TTC549 (cell line): ENCODE measurements around the gene IPO4.
A peak's percentile ranks its signal among the peaks of the same experiment; 100 is the strongest.

Source experiments
- FAIRE-seq: peaks from 2 replicates; lab custom pipeline; 2012; peaks lifted over from hg19 to GRCh38; lab: Jason Lieb, UNC

The IPO4 gene

GRCh38 chr14:24176599-24176998 lies 12.0 kb downstream of the IPO4 start:
- FAIRE-seq: no peak

GRCh38 chr14:24172871-24173281 lies 15.7 kb downstream of the IPO4 start:
- no peak for FAIRE-seq

DNA sequence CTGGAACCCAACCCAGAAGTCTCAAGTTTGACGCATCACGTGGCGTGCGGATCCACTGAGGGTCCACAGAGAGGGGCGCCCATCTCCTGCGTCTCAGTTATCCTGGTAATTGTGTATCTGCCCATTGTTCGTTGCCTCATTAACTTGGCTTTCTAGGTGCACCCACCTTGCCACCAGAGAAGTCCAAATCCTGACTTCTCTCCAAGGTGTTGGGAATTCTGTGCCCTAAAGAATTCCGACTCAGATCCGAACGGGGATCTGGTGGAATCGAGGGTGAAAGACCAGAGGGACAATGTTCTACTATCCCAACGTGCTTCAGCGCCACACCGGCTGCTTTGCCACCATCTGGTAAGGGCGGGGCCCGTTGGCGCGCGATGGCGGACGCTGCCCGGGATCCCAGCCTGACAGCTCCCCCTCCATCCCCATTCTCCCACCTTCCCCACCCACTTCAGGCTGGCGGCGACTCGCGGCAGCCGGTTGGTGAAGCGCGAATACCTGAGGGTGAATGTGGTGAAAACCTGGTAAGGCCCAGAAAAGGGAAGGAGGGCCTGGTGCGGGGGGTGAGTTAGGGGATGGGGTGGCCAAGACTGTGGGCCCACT lies 16.3 kb downstream of the IPO4 start:
- FAIRE-seq: no peak

- no peak for FAIRE-seq
Observed at GRCh38 chr14:24171422-24172260, 17.0 kb downstream of the IPO4 start, which contains the start of gene REC8. Gene REC8, plus strand, starts transcription at chr14:24172080. Its CDS starts 473 bp downstream, at chr14:24172553.

DNA sequence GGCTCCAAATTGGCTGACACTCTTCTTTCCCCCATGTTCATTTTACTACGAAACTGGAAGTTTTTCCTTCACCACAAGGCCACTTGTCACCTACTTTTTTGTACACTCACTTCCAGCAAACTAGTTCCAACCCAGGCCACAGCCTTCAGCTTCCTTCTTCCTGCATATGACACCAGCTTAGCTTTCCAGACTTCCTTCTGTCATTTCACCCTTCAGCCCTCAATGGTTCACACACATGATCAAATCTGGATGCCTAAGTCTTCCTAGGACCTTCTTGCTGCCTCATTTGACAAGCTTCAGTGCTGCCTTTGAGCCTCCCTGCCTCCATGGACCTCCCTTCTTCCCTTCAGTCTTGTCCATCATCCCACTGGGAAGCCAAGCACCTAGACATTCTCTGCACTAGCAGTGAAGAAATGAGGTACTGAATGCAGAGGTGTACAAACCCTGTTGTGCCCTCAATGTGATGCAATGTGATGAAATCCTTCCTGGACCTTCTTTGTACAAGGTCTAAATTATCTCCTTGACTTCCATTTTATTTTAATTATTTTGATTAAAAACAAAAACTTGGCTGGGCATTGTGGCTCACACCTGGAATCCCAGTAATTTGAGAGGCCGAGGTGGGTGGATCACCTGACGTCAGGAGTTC lies 21.0 kb downstream of the IPO4 start:
- no peak for FAIRE-seq

DNA sequence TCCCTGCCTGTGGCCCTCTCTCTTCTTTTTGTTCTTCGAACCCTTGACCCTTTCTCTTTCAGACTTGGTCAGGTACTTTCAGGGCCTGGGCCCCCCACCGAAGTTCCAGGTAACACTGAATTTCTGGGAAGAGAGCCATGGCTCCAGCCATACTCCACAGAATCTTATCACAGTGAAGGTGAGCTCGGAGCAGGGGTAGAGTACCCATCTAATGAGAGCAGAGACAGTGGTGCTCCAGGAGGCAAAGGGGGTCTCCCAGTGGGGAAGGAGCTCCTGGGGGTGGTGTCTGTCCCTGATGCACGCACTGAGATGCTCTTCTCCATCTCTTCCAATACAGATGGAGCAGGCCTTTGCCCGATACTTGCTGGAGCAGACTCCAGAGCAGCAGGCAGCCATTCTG lies 22.8 kb downstream of the IPO4 start:
- no peak for FAIRE-seq

DNA sequence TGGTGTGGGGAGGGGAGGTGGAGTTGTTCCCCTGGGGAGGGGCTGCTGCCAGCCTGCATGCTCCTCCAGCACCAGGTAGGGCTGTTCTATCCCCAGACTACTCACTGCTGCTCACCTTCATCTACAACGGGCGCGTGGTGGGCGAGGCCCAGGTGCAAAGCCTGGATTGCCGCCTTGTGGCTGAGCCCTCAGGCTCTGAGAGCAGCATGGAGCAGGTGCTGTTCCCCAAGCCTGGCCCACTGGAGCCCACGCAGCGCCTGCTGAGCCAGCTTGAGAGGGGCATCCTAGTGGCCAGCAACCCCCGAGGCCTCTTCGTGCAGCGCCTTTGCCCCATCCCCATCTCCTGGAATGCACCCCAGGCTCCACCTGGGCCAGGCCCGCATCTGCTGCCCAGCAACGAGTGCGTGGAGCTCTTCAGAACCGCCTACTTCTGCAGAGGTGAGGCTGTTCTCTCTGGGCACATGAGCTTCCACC lies 24.1 kb downstream of the IPO4 start:
- no peak for FAIRE-seq

- FAIRE-seq: no peak
Observed at GRCh38 chr14:24162093-24162492, 26.5 kb downstream of the IPO4 start.

DNA sequence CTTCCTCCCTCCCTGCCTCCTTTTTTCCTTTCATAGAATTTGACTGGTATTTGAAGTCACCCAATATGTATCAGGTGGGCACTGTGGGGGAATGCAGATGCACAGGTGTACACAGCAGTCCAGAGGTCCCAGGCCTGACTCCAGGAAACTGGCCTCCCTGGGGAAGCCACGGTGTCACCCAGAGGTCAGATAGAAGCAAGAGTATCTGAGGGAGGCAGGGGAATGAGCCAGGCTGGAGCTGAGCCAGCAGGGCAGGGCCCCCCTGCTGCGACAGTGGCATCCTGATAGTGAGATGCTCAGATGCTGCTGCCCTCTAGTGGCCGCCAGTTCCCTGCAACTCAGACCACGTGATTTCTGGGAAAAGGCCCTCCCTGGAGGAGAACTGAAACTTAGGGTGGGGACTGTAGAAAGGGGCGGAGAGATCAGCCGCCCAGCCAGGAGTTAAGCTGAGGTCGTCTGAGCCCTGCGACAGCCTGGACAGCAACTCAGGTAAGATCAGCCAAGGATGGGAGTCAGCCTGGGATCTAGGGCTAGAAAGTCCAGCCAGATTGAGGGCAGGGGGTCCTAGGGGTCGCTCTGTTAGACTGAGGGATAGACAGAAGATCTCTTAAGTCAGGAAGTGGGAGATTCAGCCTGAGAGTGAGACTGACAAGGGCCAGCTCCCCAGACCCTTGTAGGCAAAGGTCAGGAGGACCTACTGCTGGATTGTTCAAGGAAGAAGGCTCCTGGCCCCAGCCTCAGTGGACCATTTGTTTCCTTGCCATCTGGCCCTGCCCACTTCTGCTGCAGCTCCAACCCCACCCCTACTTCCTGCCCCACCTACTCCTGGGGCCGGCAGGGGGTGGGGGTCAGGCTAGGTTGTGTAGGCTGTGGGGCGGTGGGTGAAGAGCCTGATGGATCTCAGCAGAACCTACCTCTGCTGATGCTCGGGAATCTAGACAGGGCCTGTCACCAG lies 27.5 kb downstream of the IPO4 start, which contains the start of gene IRF9:
IRF9 (plus strand) TSS at position 416 of the 955 bp plus-strand sequence. CDS start 880 bp downstream, outside the sequence.
- FAIRE-seq: peak; percentile 15

- no peak for FAIRE-seq
Observed at GRCh38 chr14:24160499-24160849, 28.1 kb downstream of the IPO4 start.

DNA sequence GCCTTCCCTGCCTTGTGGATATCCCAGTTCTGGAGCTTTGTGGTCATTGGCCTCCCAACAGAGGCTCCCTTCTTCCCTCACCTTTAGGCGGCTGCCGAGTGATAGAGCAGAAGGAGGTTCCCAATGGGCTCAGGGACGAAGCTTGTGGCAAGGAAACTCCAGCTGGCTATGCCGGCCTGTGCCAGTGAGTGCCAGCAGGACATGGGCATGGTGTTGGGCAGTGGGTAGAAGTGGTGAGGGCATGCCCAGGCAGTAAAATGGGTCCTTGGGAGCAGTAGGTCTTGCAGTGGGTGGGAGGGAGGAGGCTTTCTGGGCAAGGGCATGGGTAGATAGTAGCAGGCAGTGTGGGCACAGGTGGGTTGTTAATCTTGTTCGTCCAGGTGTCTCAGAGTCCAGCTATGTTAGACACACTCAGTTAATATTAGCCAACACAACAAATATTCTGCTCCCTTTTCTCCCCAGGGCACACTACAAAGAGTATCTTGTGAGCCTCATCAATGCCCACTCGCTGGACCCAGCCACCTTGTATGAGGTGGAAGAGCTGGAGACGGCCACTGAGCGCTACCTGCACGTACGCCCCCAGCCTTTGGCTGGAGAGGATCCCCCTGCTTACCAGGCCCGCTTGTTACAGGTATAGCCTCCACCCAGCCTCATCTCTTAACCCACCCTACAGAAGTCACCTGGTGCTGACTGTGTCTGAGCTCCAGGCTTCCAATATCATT lies 28.7 kb downstream of the IPO4 start:
- FAIRE-seq: no peak

DNA sequence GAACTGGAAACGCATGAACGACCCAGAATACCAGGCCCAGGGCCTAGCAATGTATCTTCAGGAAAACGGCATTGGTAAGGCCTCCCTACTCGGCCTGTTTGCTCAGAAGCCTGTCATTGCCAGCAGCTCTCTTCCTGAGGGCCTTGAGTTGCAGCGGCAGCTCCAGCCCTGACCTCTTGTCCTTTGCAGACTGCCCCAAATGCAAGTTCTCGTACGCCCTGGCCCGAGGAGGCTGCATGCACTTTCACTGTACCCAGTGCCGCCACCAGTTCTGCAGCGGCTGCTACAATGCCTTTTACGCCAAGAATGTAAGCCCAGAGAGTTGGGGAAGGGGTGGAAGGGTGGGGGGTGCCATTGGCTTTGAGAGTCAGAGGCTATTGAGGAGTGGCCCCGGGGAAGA lies 31.3 kb downstream of the IPO4 start:
- no peak for FAIRE-seq

GRCh38 chr14:24156840-24157239 lies 31.8 kb downstream of the IPO4 start:
- FAIRE-seq: no peak

DNA sequence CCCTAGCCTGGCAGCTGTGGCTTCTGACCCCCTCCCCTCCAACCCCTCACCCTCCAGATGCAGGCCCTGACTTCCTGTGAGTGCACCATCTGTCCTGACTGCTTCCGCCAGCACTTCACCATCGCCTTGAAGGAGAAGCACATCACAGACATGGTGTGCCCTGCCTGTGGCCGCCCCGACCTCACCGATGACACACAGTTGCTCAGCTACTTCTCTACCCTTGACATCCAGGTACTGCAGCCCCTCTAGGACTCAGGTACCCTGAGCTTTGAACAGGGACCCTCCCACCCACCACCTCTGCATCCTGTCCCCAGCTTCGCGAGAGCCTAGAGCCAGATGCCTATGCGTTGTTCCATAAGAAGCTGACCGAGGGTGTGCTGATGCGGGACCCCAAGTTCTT lies 33.5 kb downstream of the IPO4 start:
- no peak for FAIRE-seq

DNA sequence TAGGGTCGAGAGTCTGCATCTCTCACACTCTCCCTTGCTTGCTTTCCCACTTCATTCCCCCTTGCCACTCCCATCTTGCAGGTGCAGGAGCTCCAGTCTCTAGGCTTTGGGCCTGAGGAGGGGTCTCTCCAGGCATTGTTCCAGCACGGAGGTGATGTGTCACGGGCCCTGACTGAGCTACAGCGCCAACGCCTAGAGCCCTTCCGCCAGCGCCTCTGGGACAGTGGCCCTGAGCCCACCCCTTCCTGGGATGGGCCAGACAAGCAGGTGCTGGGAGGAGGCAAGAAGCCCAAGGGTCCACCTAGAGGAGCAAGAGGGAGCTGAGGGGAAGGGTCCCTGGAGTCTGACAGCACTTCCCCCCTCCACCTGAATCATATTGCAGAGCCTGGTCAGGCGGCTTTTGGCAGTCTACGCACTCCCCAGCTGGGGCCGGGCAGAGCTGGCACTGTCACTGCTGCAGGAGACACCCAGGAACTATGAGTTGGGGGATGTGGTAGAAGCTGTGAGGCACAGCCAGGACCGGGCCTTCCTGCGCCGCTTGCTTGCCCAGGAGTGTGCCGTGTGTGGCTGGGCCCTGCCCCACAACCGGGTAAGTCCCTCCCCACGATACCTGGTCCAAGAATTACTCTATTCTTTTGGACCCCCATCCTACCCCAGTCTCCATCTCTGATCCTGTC lies 37.1 kb downstream of the IPO4 start:
- no peak for FAIRE-seq

- FAIRE-seq: no peak
Observed at GRCh38 chr14:24150993-24151392, 37.6 kb downstream of the IPO4 start.

- no peak for FAIRE-seq
Observed at GRCh38 chr14:24150567-24150966, 38.0 kb downstream of the IPO4 start.

- FAIRE-seq: no peak
Observed at GRCh38 chr14:24150061-24150460, 38.6 kb downstream of the IPO4 start.

DNA sequence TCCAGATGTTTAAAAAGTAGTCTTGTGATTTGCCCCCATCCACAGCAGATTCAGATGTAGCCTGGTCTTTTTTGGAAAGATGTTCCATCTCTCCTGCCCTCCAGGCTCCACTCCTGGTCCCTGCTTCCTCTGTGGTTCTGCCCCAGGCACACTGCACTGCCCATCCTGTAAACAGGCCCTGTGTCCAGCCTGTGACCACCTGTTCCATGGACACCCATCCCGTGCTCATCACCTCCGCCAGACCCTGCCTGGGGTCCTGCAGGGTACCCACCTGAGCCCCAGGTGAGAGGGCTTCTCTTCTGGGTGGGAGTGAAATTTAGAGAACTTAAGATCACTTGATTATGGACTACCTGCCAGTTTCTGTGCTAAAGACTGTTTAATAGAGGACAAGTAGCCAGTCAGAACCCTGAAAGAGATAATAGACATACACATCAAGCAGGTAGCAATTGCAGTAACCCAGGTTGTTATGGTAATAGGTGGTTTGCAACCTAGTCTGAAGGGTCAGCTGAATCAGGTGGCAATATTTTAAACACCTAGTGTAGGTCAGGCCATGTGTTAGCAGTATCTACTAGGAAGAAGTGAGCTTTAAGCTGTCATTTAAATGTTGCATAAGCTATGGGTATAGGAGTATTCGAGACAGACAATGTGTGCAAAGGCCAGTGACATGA lies 39.2 kb downstream of the IPO4 start:
- FAIRE-seq: no peak

DNA sequence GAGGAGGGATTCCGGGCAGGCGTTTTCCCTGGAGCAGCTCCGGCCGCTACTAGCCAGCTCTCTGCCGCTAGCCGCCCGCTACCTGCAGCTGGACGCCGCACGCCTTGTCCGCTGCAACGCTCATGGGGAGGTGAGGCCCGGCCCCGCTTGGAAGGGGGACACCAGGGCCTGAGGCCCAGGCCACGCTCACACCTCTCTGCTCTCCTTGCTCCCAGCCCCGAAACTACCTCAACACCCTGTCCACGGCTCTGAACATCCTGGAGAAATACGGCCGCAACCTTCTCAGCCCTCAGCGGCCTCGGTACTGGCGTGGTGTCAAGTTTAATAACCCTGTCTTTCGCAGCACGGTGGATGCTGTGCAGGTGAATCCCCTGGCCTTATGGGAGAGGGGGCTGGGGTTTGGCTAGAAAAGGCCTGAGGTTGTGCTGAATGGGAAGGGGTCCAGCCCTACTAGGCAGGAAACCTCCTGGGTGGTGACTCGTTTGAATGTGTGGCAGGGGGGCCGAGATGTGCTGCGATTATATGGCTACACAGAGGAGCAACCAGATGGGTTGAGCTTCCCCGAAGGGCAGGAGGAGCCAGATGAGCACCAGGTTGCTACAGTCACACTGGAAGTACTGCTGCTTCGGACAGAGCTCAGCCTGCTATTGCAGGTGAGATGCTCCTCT lies 40.7 kb downstream of the IPO4 start:
- no peak for FAIRE-seq
